IMR-90 (cell line): ENCODE results near the gene SEC24D.

Source experiments
- BHLHE40 ChIP-seq: fragments of 150-350 bp; IDR thresholded peaks from 2 replicates; pipeline ENCODE4 v1.6.1; 2016; ENCODE audit warnings: mild to moderate bottlenecking, low read depth, low read length
- FOS ChIP-seq: fragments of 150-350 bp; IDR thresholded peaks from 2 replicates; pipeline ENCODE4 v1.6.1; 2016; ENCODE audit warnings: low read depth, low read length
- MAZ ChIP-seq: IDR thresholded peaks from 2 replicates; pipeline ENCODE4 v1.6.1; 2012; ENCODE audit warnings: low read depth, mild to moderate bottlenecking, low read length, improper control_type of control experiment, moderate library complexity, borderline replicate concordance
- MXI1 ChIP-seq: IDR thresholded peaks from 2 replicates; pipeline ENCODE4 v1.6.1; 2012; ENCODE audit warnings: low read depth, mild to moderate bottlenecking, low read length, moderate library complexity, borderline replicate concordance
- POLR2A ChIP-seq: IDR thresholded peaks from 2 replicates; pipeline ENCODE4 v1.6.1; 2012; ENCODE audit warnings: mild to moderate bottlenecking, low read depth, low read length
- RAD21 ChIP-seq: IDR thresholded peaks from 2 replicates; pipeline ENCODE4 v1.6.1; 2012; ENCODE audit warnings: low read length, improper control_type of control experiment
- RFX5 ChIP-seq: IDR thresholded peaks from 2 replicates; pipeline ENCODE4 v1.8.0; 2012; ENCODE audit warnings: low read depth, mild to moderate bottlenecking, low read length, moderate library complexity
- TF ChIP-seq, protein P1 (sequence below): conservative IDR thresholded peaks from 2 replicates; pipeline ENCODE4 v1.5.1; 2012; ENCODE audit warnings: mild to moderate bottlenecking, low read depth, low read length, improper control_type of control experiment

DNA sequence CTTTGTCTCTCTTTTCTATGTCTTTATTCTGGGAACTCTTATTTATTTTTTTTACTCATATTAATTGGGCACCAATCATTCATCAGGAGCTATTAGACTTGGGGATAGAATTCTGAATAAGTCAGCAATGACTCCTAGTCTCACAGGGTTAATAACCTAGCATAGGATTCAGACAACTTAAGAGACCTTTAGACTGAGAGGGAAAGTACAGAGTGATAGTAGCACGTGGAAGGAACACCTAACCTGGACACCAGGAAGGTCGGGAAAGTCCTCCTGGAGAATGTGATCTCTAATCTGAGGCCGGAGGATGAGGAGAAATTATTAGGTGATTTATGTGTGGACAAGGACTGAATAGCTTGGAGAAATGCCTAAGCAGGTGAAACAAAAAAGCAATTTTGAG is 48.8 kb upstream of the SEC24D start:
- TF ChIP-seq, protein P1, sequence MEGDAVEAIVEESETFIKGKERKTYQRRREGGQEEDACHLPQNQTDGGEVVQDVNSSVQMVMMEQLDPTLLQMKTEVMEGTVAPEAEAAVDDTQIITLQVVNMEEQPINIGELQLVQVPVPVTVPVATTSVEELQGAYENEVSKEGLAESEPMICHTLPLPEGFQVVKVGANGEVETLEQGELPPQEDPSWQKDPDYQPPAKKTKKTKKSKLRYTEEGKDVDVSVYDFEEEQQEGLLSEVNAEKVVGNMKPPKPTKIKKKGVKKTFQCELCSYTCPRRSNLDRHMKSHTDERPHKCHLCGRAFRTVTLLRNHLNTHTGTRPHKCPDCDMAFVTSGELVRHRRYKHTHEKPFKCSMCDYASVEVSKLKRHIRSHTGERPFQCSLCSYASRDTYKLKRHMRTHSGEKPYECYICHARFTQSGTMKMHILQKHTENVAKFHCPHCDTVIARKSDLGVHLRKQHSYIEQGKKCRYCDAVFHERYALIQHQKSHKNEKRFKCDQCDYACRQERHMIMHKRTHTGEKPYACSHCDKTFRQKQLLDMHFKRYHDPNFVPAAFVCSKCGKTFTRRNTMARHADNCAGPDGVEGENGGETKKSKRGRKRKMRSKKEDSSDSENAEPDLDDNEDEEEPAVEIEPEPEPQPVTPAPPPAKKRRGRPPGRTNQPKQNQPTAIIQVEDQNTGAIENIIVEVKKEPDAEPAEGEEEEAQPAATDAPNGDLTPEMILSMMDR, result no peak
- no peak for TF ChIP-seq BHLHE40
- TF ChIP-seq RAD21, result no peak
- TF ChIP-seq POLR2A, result no peak
- TF ChIP-seq FOS, result no peak
- no peak for TF ChIP-seq MXI1
- no peak for TF ChIP-seq MAZ
- no peak for TF ChIP-seq RFX5
